HG02973 (cell line): ENCODE data around the gene NFE2.
"Not testable (repeated sequence)": the region's sequence is repeated elsewhere in the genome, so short reads cannot be mapped to it uniquely, and the experiment has no call there.

Experiments used
- ATAC-seq: cut with Tn5 transposase; IDR thresholded peaks from one replicate; pipeline ENCODE4 v1.9.1; 2021; ENCODE audit warnings: moderate library complexity; ENCODE audit not compliant: unreplicated experiment

The NFE2 gene

DNA sequence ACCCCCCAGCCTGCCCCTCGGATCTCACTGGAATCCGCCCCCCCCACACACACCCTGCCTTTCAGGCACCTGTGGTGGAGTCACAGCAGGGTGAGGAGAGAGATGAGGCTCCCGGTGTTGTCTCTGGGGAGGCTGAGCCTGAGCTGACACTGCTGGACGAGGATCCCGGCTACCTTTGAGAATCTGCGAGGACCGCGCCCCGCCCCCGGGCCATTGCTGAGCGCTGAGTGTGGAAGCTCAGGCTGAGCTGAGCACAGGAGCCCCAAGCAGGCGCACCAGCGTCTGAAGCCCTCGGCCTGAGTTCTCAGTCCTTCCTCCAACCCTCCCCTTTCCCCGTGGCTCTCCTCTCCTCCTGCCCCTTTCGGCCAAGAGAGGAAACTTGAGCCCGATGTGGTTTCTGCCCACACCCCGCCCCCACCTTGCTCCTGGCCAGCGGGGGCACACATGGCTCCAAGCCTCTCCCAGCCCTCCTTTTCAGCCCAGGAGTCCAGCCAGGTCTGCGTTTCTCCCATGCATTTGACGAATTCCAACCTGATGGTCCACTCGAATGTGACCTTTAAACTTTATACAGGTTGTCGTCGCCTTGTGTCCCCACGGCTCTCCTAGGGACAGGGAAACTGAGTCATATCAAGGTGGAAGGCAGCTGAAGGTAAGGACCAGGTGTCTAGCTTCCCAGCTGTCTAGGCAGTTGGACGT, at the start of gene NFE2:
NFE2 (minus strand) TSS at position 284 of the 696 bp plus-strand sequence. CDS start 5,767 bp downstream, outside the sequence.
- no peak for ATAC-seq

DNA sequence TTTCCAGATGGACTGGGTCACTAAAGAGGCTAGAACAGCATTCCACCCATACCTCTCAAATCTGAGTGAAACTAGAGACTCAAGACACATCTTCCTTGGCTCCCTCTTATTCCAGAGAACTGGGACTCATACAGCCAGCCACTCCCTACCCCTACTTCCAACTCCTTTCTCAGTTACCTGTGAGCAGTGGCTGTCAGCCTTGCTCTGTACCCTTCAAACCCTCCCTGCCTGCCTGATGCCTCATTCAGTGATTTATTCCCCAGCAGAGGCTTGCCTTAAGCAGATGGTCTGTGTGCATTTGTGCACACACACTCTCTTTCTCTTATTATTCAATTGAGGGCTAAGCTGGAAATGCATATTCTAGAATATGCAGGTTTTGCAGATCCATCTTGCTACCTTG, 48.9 kb upstream of the NFE2 start:
- ATAC-seq: no peak

DNA sequence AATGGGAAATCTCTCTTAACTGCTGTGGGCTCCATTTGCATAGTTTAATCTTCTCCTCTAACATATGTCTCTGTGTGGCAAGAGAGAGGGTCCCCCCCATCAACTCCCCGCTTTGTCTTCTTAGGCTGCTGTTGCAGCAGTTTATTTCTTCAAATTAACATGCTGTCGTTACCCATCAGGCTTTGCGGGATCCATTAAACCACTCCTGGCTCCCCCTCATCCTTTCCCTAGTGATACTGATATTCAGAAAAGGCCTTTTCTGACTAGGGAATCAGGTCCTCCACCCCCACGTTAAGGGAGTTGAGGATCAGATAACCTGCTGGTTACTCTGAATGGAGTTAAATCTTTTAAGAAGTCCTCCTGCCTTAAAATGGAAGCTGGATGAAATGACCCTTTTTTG, 48.2 kb upstream of the NFE2 start:
- no peak for ATAC-seq

DNA sequence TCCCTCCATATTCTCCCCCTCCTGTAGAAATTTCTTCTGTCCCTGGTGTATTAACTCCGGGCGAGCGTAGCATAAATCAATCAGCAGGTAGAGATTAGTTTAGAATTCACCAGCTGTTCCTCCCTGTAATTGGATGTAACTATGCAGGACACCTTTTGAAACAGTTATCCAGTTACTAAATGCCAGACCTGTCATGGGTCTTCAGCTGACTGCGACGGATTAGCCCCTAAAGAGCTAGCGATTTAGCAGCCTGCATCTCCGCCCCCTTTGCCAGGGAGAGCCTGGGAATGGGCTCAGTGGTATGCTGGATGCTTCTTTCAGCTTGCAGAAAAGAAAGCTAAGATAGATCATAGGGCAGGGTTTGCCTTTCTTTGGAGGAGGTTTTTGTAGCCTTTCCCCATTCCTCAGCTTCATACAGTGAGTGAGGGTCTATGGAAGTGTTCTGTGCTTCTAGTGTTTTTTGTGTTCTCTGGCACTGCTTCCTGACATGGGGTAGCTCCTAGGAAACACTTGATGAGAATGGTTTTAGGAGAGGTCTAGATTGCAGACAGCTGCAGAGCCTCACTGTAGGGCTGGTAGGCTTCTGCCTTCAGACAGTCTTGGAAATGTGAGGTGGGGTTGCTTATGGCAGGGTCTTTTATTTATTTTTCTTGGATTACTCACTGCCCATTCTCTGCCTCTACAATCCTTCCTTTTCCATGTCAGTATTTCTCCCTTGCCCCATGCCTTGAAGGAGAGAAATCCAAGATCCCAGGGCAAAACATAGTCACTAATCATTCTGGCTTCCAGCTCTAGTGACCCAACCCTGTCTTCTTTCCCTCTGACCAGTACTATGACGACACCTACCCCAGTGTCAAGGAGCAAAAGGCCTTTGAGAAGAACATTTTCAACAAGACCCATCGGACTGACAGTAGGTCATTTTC, 40.8 kb upstream of the NFE2 start:
- no peak for ATAC-seq

DNA sequence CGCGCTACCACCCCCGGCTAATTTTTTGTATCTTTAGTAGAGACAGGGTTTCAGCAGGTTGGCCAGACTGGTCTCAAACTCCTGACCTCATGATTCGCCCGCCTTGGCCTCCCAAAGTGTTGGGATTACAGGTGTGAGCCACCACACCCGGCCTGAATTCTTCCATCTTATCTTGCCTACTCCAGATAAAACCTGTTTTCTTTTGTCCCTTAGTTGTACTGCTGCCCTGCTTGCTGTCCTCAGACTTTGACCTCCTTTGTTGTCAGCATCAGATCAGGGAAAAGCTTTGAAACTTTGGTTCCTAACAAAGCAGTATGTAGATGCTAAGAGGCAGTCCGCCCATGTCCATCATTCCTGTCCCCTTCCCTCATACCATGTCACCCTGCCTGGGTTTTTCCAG, 40.0 kb upstream of the NFE2 start:
- ATAC-seq: no peak

DNA sequence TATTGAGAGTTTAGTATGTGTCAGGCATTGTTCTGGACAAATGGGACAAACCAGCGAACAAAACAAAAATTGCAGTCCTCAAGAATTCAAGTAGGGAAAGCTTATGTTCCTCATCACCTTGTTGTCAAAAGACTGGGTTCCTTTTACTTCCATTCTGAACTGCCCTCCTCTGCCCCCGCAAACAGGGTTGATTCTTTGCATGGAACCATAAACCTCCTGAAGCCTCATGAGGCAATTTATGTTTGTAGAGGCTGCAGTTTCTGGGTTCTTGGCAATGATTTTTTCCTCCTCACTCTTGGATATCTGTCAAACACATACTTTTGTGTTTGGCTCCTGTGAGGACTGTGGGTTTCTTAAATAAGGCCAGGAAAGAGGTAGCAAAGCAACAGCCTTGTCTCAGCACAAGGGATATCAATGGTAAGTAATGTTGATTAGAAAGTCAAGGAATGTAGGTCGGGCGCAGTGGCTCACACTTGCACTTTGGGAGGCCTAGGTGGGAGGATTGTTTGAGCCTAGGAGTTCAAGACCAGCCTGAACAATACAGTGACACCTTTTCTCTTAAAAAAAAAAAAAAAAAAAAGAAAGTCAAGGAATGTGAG, 38.0 kb upstream of the NFE2 start:
- no peak for ATAC-seq

DNA sequence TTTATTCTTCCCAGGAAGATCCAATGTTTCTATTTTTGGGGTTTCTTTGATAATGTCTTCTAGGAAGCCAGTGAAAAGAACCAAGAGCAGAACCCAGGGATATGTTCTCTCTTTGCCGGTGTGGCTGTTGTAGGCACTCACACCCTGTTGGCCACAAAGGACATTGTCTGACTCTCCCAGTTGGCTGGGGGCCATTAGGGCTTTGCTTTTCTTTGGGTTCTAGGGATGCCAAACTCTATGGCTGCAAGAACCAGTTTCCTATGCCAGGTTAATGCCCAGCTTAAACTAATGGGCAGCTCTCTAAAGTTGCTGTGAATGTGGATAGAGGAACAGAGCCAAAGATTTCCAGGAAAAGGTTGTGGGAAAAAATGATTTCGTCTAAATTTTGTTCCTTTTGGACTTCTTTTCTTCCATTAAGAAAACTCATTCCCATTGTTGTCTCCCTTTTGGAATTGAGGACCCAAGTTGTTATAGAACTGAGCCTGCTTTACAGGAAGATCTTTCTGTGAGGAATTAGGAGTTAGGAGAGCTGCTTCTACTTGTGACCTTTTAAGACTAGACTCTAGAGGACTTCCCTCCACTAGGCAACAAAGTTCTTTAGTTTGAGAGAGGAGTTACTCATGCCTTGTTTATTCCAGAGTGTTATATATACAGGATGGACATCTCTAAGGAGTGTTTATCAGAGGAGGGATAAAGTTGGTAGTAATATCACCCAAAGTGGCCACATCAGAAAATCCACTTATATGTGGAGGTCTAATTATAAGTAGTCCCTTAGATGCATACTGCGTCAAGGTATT, 37.2 kb upstream of the NFE2 start:
- no peak for ATAC-seq

DNA sequence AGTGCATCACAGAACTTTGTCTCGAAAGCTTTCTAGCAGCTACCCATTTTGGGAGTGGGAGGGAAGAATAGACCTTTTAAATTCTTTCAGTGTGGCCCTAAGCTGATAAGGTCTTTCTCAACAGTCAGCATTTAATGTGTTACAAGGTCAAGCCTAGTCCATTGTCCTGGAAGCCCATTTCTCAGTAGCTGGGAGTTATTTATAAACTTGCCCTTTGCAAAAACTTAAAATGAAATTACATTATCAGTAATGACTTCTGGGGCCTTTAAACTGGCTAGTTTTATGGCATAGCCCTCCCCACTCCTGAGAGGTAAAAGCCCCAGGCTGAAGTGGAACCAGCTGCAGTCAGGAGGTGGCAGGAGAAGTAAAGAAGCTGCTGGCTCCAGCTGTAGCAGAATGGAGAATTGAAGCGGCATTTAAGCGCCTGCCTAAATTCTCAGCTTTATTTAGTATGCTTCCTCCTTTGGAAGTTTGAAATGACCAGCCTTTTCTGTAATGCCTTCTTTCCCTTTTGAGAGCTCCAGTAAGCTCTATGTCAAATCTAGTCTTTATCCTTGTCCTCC, 36.5 kb upstream of the NFE2 start:
- ATAC-seq: no peak

DNA sequence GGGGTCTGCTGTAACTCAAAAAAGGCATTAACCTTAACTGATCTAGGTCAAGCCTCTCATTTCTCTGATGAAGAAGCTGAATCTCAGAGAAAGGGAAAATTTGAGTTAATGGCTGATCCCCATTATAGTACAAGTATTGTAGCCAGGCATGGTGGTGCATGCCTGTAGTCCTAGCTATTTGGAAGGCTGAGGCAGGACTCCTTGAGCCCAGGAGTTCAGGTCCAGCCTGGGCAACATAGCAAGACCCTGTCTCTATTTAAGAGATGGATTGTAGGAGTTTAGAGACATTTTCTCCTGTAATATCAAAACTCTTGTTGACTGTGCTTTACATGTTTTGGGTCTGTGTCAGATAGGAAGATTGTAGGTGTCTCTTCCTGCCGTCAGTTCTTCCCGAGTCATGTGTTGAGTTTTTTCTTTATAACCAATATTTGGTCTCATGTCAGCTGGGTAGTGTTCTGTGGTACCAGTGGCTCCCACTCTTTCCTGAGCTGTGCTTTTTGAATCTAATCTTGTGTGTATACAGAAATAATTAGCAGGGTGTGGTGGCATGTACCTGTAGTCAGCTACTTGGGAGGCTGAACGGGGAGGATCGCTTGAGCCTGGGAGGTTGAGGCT, 32.7 kb upstream of the NFE2 start:
- no peak for ATAC-seq

DNA sequence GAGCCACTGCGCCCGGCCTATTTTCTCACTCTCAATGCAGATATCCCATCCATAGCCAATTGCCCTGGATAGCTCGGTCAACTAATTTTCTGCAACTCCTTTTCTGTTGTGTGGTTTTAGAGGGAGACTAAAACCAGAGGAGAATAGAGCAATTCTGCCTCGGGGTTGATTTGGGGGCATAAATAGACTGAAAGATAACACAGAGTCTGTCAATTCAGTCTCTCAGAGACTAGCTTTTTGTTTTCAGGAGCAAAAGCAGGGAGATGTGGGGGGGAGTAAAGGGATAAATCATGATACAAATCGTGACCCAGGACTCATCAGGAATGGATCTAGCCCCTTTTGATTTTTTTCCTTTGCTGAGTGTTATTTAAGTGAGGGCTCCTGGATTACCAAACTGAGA, 30.6 kb upstream of the NFE2 start:
- ATAC-seq: no peak

DNA sequence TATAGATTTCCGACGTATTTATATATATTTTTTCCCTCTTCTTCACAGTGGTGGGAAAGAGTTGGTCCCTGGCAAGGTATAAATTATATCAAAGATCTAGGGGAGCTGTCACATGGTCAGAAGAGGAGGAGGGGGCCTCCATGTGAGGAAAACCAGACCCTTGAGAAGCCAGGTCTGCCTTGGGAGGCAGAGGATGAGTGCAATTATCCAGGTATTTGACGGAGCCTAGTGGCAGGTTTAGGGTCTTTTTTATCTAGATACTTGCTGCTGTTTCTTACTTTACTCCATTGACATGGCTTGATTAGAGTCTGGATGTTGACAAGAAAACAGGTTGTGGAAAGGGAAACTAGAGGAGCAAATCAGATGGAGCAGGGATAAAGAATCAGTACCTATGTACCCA, 29.6 kb upstream of the NFE2 start:
- no peak for ATAC-seq

DNA sequence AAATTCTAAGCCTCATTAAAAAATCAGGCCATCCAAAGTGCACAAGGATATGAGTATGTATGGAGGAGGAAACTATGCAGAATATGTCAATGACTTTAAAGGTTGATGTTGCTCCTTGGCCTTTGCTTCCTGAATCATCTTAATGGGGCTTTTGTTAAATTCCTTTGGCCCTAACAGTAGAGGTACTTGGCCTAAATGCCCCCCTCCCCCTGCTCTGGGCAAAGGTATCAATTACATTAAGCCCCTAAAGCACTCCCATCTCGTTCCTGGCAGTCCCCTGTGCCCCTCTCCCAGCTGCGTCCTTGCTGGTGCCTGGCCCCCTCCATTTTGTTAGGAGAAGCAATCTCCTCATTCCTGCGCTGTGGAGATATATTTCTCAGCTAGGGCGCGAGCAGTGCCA, 28.9 kb upstream of the NFE2 start:
- no peak for ATAC-seq

DNA sequence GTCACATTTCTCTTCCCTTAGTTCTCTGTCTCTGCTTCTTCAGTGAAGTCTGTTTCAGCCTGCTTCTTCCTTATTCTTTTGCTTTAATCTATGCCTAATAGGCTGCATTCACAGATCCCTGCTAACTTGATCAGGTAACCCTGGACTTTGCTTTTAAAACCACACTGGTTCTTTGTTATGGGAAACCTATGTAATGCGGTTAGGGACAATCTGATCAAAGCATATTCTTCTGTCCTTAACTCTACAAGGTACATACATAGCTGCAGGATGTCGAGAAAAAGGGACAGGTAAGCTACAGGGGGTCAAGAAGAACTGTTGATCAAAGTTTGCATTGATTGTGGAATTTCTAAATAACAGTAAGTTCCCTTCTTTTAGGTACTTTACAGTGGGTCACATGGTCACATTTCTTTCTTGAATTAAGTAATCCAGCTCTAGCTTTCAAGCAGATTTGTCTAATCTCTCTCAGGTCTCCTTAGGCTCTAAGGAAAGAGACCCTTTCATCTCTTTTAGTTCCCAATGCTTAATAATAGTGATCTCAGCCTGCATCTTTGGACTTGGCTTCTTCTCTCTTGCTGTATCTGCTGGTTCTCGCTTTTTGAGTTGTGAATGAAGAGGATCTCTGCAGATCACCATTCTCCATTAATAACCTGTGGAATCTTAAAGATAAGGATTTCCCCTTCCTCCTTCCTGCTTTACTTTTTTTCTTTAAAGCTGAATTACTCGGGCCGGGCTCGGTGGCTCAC, 28.0 kb upstream of the NFE2 start:
- ATAC-seq: no peak

DNA sequence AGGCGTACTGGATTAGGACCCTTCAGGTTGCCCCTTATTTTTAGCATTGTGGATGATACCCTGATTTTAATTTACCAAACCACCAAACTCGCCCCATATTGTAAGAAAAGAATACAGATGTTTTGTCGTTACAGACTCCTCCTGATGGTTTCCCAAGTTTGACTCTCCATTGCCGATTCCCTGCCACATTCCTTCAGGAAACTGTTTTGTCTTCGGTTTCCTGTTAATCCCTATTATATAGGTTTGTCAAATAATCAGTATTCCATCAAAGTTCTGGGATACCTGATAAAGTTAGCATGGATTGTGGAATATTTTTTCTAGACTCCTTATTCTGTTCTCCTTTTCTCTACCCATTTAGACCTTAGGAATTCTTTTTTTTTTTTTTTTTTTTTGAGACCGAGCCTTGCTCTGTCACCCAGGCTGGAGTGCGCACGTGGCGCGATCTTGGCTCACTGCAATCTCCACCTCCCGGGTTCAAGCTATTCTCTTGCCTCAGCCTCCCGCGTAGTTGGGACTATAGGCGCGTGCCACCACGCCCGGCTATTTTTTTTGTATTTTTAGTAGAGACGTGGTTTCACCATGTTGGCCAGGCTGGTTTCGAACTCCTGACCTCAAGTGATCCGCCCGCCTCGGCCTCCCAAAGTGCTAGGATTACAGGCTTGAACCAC, 24.8 kb upstream of the NFE2 start:
- not testable (repeated sequence) for ATAC-seq

DNA sequence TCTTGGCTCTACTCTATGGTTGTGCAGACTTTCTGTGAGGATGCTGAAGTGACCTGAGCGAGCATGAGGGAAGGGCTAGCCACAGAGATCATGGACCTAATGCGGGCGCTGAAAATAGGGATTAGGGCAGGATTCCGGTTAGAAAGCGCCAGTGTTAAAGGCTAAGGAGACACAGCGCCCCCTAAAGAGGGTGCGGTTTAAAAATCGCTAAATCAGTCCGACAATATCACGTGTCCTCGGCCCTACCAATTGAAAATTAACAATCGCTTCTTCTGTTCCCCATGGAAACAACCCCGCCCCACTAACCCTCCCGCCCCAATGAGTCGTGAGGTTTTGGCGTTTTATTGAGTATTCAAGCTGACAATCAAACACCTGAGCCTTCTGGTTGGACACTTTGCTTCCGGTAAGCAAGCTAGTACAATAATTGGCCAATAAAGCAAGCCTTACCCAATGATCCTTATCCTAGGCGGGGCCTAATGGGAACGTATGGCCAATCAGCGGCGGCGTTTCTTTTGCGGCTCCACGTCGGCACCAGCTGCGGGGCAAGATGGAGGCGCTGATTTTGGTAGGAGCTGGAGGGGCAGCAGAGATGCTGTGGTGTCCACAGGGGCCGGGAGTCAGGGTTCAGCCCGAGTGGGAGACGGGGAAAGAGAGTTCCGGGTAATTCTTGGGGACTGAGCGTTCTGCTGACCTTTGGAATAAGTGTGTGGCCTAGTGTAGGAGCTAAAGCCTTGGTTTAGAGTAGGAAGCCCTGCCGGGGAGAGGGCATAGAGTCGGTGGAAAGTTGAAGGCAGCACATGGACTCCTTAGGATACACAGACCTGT, 24.0 kb upstream of the NFE2 start, which contains the start of gene COPZ1:
COPZ1 (plus strand) TSS at position 515 of the 825 bp plus-strand sequence; CDS start at position 548, 33 bp downstream.
- ATAC-seq: peak; percentile 99

DNA sequence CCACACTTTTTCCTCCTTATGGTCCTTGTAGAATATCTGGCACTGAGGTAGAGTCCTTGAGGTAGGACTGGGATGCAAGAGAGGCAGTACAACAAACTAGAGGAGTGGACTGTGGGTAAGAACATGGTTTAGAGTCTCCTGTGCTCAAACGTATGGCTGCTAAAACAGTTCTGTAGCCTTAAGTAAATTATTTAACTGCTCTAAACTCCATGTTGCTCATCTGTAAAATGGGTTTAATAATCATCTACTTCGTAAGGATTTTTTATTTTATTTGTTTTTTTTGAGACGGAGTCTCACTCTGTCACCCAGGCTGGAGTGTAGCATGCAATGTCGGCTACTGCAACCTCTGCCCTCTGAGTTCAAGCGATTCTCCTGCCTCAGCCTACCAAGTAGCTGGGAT, 20.5 kb upstream of the NFE2 start:
- ATAC-seq: no peak

DNA sequence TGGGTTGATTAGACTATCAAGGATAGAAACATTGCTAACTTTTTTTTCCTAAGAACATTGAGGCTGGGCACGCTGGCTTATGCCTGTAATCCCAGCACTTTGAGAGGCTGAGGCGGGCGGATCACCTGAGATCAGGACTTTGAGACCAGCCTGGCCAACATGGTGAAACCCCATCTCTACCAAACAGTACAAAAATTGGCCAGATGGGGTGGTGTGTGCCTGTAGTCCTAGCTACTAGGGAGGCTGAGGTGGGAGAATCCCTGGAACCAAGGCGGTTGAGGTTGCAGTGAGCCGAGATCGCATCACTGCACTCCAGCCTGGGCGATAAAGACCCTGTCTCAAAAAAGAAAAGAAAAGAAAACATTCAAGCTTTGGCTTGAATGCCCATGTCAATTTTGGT, 11.5 kb upstream of the NFE2 start:
- ATAC-seq: not testable (repeated sequence)

DNA sequence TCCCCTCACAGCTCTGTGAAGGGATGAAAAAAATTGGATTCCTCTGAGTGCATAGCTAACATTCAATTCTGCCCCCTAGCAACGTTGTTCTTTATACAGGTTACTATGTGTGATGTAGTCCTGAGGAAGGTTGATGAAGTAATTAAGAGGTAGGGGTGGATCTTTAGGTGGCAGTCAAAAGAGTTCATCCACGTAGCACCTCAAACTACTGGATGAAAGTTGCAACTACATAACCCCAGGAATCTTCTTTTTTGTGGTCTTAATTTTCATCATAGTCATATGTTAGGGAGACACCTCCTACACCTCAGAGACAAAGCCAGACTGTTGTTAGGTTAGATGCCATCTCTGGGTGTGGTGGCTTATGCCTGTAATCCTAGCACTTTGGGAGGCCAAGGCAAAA, 10.2 kb upstream of the NFE2 start:
- no peak for ATAC-seq
